Measurements from ENCODE around the gene USH2A. TPM values are rescaled to one million over a fixed set of nuclear protein-coding genes. Genes with fewer than 3 reads are reported as not detected.
A peak's percentile ranks its signal among the peaks of the same experiment; 100 is the strongest.

The USH2A gene
- total and polyA plus RNA-seq, 8 donors = 0.03 to 0.28 (median 0.06) TPM

DNA sequence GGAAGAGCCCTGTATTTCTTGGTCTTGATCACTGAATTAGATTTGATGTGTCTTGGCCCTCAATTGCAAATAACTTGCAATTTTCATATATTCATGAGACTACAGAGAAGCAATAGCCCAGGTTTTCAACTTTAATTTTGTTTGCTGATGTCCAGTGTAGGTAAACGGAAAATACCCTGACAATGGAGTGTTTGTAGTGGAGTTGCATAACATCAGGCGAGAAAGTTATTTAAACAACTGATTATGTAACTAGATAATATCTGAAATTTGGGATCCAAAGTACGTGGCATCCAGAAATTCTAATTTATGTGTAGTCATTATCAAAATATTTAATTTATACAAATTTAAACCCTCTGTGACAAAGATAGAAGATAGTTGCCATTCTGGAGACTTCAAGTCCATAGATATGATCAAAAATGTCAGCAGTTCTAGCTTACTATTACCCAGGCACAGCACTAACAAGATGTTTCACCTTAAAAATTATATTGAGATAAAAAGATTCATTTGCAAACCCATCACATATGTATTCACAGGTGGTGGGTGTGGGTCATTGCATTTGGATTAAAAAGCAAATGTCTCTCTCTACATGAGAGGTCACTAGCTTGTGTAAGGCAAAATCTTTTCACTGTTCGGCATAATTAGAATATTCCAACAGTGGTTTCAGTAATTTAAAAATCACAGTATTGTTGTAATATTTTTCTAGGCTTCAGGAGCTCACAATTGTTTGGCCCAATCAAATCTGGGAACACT lies 705.4 kb downstream of the USH2A start:
- H3K9me3 ChIP-seq = no peaks in the 10 kb centered on the region
- 29 to 34% methylated on average over 4 of the region's 4 CpGs for WGBS, 2 donors
- no peaks in the 10 kb centered on the region for H3K27me3 ChIP-seq
- intact Hi-C loops (cut with DNase I) = no loop called here
- no peaks in the 10 kb centered on the region for H3K4me1 ChIP-seq
- H3K4me3 ChIP-seq = no peak overlapping the region
- FAIRE-seq (no peak), ATAC-seq (no peak), DNase-seq (no peak)
- TF ChIP-seq, protein P1, sequence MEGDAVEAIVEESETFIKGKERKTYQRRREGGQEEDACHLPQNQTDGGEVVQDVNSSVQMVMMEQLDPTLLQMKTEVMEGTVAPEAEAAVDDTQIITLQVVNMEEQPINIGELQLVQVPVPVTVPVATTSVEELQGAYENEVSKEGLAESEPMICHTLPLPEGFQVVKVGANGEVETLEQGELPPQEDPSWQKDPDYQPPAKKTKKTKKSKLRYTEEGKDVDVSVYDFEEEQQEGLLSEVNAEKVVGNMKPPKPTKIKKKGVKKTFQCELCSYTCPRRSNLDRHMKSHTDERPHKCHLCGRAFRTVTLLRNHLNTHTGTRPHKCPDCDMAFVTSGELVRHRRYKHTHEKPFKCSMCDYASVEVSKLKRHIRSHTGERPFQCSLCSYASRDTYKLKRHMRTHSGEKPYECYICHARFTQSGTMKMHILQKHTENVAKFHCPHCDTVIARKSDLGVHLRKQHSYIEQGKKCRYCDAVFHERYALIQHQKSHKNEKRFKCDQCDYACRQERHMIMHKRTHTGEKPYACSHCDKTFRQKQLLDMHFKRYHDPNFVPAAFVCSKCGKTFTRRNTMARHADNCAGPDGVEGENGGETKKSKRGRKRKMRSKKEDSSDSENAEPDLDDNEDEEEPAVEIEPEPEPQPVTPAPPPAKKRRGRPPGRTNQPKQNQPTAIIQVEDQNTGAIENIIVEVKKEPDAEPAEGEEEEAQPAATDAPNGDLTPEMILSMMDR (IDR thresholded peaks at IDR 0.05) = no peak
- H3K27ac ChIP-seq = no peak overlapping the region
- H3K36me3 ChIP-seq = no peaks in the 10 kb centered on the region

DNA sequence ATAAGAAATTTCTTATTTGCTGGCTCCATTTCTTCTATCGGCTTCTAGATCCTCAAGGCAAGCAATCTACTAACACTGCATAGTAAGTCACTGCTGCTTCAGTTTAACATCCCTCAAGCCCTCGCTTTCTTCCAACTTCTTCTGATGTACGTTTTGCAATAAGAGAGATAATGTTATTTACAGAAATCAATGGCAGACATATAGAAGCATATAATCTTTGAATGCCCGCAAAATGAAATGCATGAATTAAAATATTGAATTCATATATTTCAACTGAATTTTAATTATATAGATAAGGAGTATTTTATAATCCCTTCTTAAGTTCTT lies 712.4 kb downstream of the USH2A start:
- peaks cover 0 to 3% (median 3%) of the 10 kb centered on the region in 3 donors for H3K4me1 ChIP-seq
- no peak for ATAC-seq
- FAIRE-seq = no peak
- DNase-seq = no peak
- intact Hi-C loops (cut with DNase I) = no loop called here
- TF ChIP-seq, protein P1 (IDR thresholded peaks at IDR 0.05) = no peak
- no peaks in the 10 kb centered on the region for H3K36me3 ChIP-seq
- 61 to 71% methylated on average over 4 of the region's 4 CpGs for WGBS, 2 donors
- H3K4me3 ChIP-seq = no peak overlapping the region
- H3K27me3 ChIP-seq = no peaks in the 10 kb centered on the region
- no peak overlapping the region for H3K27ac ChIP-seq
- H3K9me3 ChIP-seq = no peaks in the 10 kb centered on the region

DNA sequence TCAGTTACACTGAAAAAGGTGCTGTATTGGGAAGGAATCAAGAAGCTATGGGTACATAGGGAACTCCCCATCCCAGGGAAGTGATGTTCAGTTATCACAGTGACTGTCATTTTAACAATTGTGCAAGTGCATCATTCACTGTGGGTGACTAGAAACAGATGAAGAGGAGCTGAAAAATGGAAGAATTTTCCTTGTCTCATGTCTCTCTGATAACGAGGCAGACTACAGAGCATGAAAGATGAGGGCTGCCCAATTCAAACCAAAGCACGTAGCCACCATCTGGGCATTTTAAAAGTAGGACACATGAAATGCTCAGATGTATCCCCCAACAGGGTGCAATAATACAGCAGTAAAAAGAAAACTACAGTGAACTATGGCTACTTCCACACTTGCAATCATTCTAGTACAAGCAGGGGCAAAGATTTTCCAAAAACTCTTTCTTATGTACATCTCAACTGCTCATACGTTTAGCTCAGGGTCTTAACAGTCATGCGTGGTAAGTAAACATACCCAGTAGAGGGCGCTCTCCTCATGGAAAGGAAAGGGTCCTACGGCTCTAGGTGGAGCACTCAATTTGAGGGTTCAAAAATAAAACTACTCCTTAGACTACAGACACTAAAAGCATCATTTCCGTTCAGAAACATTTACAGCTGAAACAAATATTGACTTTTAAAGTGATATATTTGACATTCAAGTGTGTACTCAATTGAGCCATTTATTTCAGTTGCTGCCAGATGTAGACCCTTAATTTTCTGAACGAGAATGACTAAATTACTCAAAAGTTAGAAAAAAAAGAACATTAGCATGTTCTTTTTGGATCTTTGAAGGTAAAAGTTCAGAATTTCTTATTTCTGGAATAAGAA lies 713.0 kb downstream of the USH2A start:
- intact Hi-C loops (cut with DNase I) = no loop called here
- FAIRE-seq (no peak), DNase-seq (peak in 2 of 6 donors; percentile 16 to 21), ATAC-seq (peak in 3 of 4 donors; percentile 55 to 78 (median 73))
- Histone ChIP-seq H3K4me1 (peaks cover 0 to 3% (median 3%) of the 10 kb centered on the region in 3 donors), H3K27me3 (no peaks in the 10 kb centered on the region), H3K36me3 (no peaks in the 10 kb centered on the region), H3K27ac (no peak overlapping the region), H3K9me3 (no peaks in the 10 kb centered on the region), H3K4me3 (no peak overlapping the region)
- WGBS, 2 donors = 15 to 16% methylated on average over 8 of the region's 8 CpGs
- TF ChIP-seq, protein P1 (IDR thresholded peaks at IDR 0.05) = peak; percentile 17 to 47 (median 27)

DNA sequence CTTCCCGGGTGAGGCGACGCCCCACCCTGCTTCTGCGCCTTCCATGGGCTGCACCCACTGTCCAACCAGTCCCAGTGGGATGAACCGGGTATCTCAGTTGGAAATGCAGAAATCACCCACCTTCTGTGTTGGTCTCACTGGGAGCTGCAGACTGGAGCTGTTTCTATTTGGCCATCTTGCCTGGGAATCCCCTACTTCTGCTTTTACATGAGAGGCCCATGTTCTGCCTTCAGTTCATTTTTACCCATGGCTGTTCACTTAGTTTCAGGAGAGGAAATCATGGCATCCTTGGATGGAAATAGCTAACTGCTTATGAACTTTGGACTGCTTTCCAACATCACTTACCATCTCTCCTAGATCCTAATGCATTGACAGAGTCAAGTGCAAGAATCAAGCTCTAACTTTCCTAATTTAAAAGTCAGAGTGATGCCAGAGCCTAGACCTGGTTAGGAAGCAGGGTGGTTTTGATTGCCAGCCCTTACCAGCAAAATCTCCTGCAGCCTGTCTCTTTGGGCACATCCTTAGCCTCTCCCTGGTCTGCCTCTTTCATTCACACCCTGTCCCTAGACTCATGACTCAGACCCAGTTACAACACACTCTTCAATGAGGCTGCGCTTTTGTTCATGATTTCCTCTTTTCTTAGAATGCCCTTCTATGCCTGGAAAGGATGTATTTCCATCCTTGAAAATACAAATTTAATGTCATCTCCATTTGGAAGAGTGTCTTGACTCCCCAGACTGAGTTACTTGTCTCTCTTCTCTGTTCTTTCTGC lies 719.0 kb downstream of the USH2A start:
- Histone ChIP-seq H3K36me3 (no peaks in the 10 kb centered on the region), H3K4me1 (no peaks in the 10 kb centered on the region), H3K4me3 (no peak overlapping the region), H3K27me3 (no peaks in the 10 kb centered on the region), H3K9me3 (no peaks in the 10 kb centered on the region), H3K27ac (no peak overlapping the region)
- ATAC-seq (no peak), FAIRE-seq (no peak), DNase-seq (no peak)
- intact Hi-C loops (cut with DNase I) = no loop called here
- TF ChIP-seq, protein P1 (IDR thresholded peaks at IDR 0.05) = no peak
- 79 to 81% methylated on average over 6 of the region's 6 CpGs for WGBS, 2 donors

All from pancreas (tissue), 10 donors.